GM23338 (cell line): ENCODE data around the gene HGF. TPM values are rescaled to one million over a fixed set of nuclear protein-coding genes. Genes with fewer than 3 reads are reported as not detected.

Experiments
- ATAC-seq: fragments of 200-7000 bp; cut with Tn5 transposase; 3 replicates; pipeline ENCODE4 v1.9.1; 2020
- DNase-seq: peaks from one replicate; pipeline ENCODE4 v3.0.0-alpha.2; 2015; ENCODE audit warnings: low spot score
- H2AFZ ChIP-seq: fragments of 200-600 bp; sonication (generic); 2 replicates; pipeline ENCODE4 v1.8.0; 2016; ENCODE audit warnings: antibody characterized with exemption, mild to moderate bottlenecking, moderate library complexity
- H3F3A ChIP-seq: fragments of 200-600 bp; sonication (generic); replicated peaks from 2 replicates; pipeline ENCODE4 v1.8.0; 2017; ENCODE audit warnings: antibody characterized with exemption, mixed run types, low read depth
- H3K27ac ChIP-seq: fragments of 200-600 bp; sonication (generic); 2 replicates; pipeline ENCODE4 v1.6.1; 2016; ENCODE audit warnings: low read depth
- H3K27me3 ChIP-seq: fragments of 200-600 bp; sonication (generic); 2 replicates; pipeline ENCODE4 v1.8.0; 2016; ENCODE audit warnings: mild to moderate bottlenecking, mixed run types, moderate library complexity; ENCODE audit not compliant: insufficient read depth
- H3K36me3 ChIP-seq: fragments of 200-600 bp; sonication (generic); 2 replicates; pipeline ENCODE4 v1.8.0; 2016; ENCODE audit warnings: mild to moderate bottlenecking; ENCODE audit not compliant: insufficient read depth
- H3K4me1 ChIP-seq: fragments of 200-600 bp; sonication (generic); 2 replicates; pipeline ENCODE4 v1.8.0; 2016; ENCODE audit warnings: mild to moderate bottlenecking, moderate library complexity; ENCODE audit not compliant: insufficient read depth
- H3K4me2 ChIP-seq: fragments of 200-600 bp; sonication (generic); 2 replicates; pipeline ENCODE4 v1.7.1; 2017; ENCODE audit warnings: mixed run types
- H3K4me3 ChIP-seq: fragments of 200-600 bp; sonication (generic); 2 replicates; pipeline ENCODE4 v1.6.1; 2016; ENCODE audit warnings: mixed run types
- H3K79me2 ChIP-seq: fragments of 200-600 bp; sonication (generic); replicated peaks from 2 replicates; pipeline ENCODE4 v1.8.0; 2017; ENCODE audit warnings: mild to moderate bottlenecking; ENCODE audit not compliant: insufficient read depth
- H3K9me2 ChIP-seq: fragments of 200-600 bp; sonication (generic); 2 replicates; pipeline ENCODE4 v1.8.0; 2017; ENCODE audit not compliant: insufficient read depth
- H4K20me1 ChIP-seq: fragments of 200-600 bp; sonication (generic); replicated peaks from 2 replicates; pipeline ENCODE4 v1.8.0; 2017; ENCODE audit warnings: mild to moderate bottlenecking; ENCODE audit not compliant: insufficient read depth
- H3K27ac Mint-ChIP-seq: 2 replicates; pipeline ENCODE4 v1.8.0; 2020; ENCODE audit warnings: inconsistent platforms, mild to moderate bottlenecking, moderate library complexity, mixed read lengths
- H3K27me3 Mint-ChIP-seq: 3 replicates; pipeline ENCODE4 v1.8.0; 2022; ENCODE audit warnings: low read depth, mild to moderate bottlenecking, moderate library complexity, mixed read lengths, inconsistent platforms; ENCODE audit not compliant: insufficient read depth, poor library complexity
- H3K36me3 Mint-ChIP-seq: 3 replicates; pipeline ENCODE4 v1.8.0; 2021; ENCODE audit warnings: low read depth, mild to moderate bottlenecking, inconsistent platforms, moderate library complexity, mixed read lengths
- H3K4me1 Mint-ChIP-seq: 3 replicates; pipeline ENCODE4 v1.8.0; 2020; ENCODE audit warnings: mild to moderate bottlenecking, inconsistent platforms, mixed read lengths
- H3K4me3 Mint-ChIP-seq: 3 replicates; pipeline ENCODE4 v1.8.0; 2021; ENCODE audit warnings: moderate library complexity, mild to moderate bottlenecking, inconsistent platforms, mixed read lengths
- H3K9me3 Mint-ChIP-seq: 3 replicates; pipeline ENCODE4 v1.8.0; 2020; ENCODE audit warnings: moderate library complexity, mild to moderate bottlenecking, inconsistent platforms, mixed read lengths
- CREB1 ChIP-seq: fragments of 250-450 bp; sonication (Bioruptor Pico); IDR thresholded peaks from 2 replicates; pipeline ENCODE4 v1.5.0; 2020; ENCODE audit warnings: low read depth, mild to moderate bottlenecking, moderate library complexity
- CTCF ChIP-seq, 2 experiments: fragments of 200-600 bp in 1 of 2; sonication (generic) in 1 of 2; conservative IDR thresholded peaks; 2 replicates each; pipeline versions ENCODE4 v1.5.1 to v1.6.1; 2016 to 2017; ENCODE audit warnings: antibody characterized with exemption in 2 of 2, low read depth in 2 of 2, mild to moderate bottlenecking in 2 of 2, moderate library complexity in 1 of 2
- EZH2 ChIP-seq: fragments of 200-600 bp; sonication (generic); IDR thresholded peaks from one replicate; pipeline ENCODE4 v1.8.0; 2017; ENCODE audit warnings: antibody characterized with exemption, mild to moderate bottlenecking, low read depth; ENCODE audit not compliant: unreplicated experiment
- EZH2phosphoT487 ChIP-seq: fragments of 200-600 bp; sonication (generic); IDR thresholded peaks from one replicate; pipeline ENCODE4 v1.8.1; 2018; ENCODE audit warnings: antibody characterized with exemption; ENCODE audit not compliant: unreplicated experiment
- JUNB ChIP-seq: IDR thresholded peaks from one replicate; pipeline ENCODE4 v1.6.1; 2016; ENCODE audit warnings: antibody characterized with exemption; ENCODE audit not compliant: unreplicated experiment
- NANOG ChIP-seq: IDR thresholded peaks from 2 replicates; pipeline ENCODE4 v1.6.1; 2016; ENCODE audit warnings: antibody characterized with exemption, borderline replicate concordance
- POLR2AphosphoS5 ChIP-seq: IDR thresholded peaks from 2 replicates; pipeline ENCODE4 v1.6.1; 2016; ENCODE audit warnings: antibody characterized with exemption, low read depth
- STAT1 ChIP-seq: IDR thresholded peaks from one replicate; pipeline ENCODE4 v1.6.1; 2016; ENCODE audit warnings: antibody characterized with exemption; ENCODE audit not compliant: unreplicated experiment
- ZNF114 ChIP-seq: fragments of 250-450 bp; sonication (Bioruptor Pico); IDR thresholded peaks from 2 replicates; pipeline ENCODE4 v1.5.0; 2020; ENCODE audit warnings: mild to moderate bottlenecking, moderate library complexity
- ZNF331 ChIP-seq: fragments of 250-450 bp; sonication (Bioruptor Pico); IDR thresholded peaks from 2 replicates; pipeline ENCODE4 v1.5.0; 2020; ENCODE audit warnings: low read depth, mild to moderate bottlenecking, moderate library complexity
- polyA plus RNA-seq: library from polyadenylated mRNA; unstranded; fragments of >200 nt; fragmentation: Nextera tagmentation; extraction: Ambion mirVana; gene quantifications from 2 replicates; pipeline ENCODE4 v1.2.1, GENCODE V29; 2016
- total RNA-seq: library from RNA; depleted of rRNA; stranded (reverse); fragments of >200 nt; shearing (Covaris generic); gene quantifications from 2 replicates; pipeline ENCODE4 v1.2.3, GENCODE V29; 2014
- TF ChIP-seq, protein P1 (sequence below): fragments of 250-450 bp; sonication (Bioruptor Pico); IDR thresholded peaks from 2 replicates; pipeline ENCODE4 v1.5.0; 2020; ENCODE audit warnings: mild to moderate bottlenecking, moderate library complexity
- TF ChIP-seq, protein P2 (sequence below): IDR thresholded peaks from 2 replicates; pipeline ENCODE4 v1.6.1; 2016; ENCODE audit warnings: antibody characterized with exemption
- TF ChIP-seq, protein P3 (sequence below): IDR thresholded peaks from one replicate; pipeline ENCODE4 v1.6.1; 2018; ENCODE audit warnings: antibody characterized with exemption; ENCODE audit not compliant: unreplicated experiment

The HGF gene
- total and polyA plus RNA-seq, 2 experiments from 2014 or later, result 0.24 to 1.1 TPM

DNA sequence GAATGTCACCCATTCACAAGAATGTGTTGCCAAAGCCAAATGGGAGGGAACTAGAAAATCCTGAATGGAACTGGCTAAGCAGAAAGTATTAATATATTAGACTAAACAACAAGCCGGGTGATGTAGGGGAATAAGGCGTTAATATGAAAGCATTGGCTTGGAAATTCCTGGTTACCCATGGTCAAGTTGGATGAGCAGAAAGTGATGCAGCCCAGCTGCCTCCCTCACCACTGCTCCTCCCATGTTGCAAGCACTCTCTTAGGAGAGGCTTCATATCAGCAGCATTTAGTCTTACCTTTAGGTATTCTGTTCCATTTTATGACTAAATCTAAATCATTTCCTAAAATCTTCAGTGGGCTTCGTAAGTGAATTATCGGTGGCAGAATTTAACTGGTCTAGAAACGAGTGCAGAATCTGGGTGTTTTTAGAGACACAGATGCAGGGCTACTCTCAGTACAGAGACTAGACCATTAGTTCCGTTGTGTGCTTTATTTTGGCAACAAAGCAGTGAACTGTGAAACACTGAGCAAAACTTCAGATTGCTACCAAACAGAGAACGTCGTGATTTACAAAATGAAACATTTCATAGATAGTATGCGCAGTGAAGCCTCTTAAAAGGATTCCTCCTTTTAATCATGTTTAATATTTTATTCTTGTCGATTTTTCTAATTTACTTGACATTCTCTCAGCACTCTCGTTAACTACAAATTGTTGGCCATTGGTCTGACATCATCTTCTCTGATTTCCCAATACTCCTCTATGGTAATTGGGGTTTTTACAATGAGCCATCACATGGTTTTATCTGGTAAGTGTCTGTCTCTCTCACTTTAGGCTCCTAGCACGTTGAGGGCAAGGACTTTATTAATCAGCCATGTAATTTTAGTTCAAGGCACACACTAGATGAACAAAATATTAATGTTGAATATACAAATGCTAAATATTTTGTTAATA lies 22.0 kb upstream of the HGF start:
- Mint-ChIP-seq H3K27ac (no peak overlapping the region), H3K4me3 (no peak overlapping the region), H3K27me3 (peaks cover 3% of the 10 kb centered on the region), H3K4me1 (peaks cover 19% of the 10 kb centered on the region), H3K36me3 (no peaks in the 10 kb centered on the region), H3K9me3 (no peaks in the 10 kb centered on the region)
- Histone ChIP-seq H4K20me1 (no peaks in the 10 kb centered on the region), H3K4me2 (no peak overlapping the region), H3K9me2 (no peaks in the 10 kb centered on the region), H3K36me3 (no peaks in the 10 kb centered on the region), H3K27me3 (no peaks in the 10 kb centered on the region), H3F3A (no peaks in the 10 kb centered on the region), H3K4me1 (peaks cover 8% of the 10 kb centered on the region; the same call in 1 of the 2 replicates), H3K79me2 (no peaks in the 10 kb centered on the region), H3K27ac (no peak overlapping the region), H3K4me3 (no peak overlapping the region), H2AFZ (peak overlapping the region; percentile 39; the same call in 1 of the 2 replicates)
- TF ChIP-seq ZNF114 (CRISPR knock-in tag) (no peak), EZH2phosphoT487 (no peak), ZNF331 (CRISPR knock-in tag) (no peak), CREB1 (CRISPR knock-in tag) (no peak), JUNB (no peak), CTCF (conservative IDR thresholded peaks at IDR 0.05; ENCODE audit: low read depth in 2 of 2) (no peak), EZH2 (no peak), STAT1 (no peak), NANOG (no peak), POLR2AphosphoS5 (no peak)
- TF ChIP-seq, protein P1, sequence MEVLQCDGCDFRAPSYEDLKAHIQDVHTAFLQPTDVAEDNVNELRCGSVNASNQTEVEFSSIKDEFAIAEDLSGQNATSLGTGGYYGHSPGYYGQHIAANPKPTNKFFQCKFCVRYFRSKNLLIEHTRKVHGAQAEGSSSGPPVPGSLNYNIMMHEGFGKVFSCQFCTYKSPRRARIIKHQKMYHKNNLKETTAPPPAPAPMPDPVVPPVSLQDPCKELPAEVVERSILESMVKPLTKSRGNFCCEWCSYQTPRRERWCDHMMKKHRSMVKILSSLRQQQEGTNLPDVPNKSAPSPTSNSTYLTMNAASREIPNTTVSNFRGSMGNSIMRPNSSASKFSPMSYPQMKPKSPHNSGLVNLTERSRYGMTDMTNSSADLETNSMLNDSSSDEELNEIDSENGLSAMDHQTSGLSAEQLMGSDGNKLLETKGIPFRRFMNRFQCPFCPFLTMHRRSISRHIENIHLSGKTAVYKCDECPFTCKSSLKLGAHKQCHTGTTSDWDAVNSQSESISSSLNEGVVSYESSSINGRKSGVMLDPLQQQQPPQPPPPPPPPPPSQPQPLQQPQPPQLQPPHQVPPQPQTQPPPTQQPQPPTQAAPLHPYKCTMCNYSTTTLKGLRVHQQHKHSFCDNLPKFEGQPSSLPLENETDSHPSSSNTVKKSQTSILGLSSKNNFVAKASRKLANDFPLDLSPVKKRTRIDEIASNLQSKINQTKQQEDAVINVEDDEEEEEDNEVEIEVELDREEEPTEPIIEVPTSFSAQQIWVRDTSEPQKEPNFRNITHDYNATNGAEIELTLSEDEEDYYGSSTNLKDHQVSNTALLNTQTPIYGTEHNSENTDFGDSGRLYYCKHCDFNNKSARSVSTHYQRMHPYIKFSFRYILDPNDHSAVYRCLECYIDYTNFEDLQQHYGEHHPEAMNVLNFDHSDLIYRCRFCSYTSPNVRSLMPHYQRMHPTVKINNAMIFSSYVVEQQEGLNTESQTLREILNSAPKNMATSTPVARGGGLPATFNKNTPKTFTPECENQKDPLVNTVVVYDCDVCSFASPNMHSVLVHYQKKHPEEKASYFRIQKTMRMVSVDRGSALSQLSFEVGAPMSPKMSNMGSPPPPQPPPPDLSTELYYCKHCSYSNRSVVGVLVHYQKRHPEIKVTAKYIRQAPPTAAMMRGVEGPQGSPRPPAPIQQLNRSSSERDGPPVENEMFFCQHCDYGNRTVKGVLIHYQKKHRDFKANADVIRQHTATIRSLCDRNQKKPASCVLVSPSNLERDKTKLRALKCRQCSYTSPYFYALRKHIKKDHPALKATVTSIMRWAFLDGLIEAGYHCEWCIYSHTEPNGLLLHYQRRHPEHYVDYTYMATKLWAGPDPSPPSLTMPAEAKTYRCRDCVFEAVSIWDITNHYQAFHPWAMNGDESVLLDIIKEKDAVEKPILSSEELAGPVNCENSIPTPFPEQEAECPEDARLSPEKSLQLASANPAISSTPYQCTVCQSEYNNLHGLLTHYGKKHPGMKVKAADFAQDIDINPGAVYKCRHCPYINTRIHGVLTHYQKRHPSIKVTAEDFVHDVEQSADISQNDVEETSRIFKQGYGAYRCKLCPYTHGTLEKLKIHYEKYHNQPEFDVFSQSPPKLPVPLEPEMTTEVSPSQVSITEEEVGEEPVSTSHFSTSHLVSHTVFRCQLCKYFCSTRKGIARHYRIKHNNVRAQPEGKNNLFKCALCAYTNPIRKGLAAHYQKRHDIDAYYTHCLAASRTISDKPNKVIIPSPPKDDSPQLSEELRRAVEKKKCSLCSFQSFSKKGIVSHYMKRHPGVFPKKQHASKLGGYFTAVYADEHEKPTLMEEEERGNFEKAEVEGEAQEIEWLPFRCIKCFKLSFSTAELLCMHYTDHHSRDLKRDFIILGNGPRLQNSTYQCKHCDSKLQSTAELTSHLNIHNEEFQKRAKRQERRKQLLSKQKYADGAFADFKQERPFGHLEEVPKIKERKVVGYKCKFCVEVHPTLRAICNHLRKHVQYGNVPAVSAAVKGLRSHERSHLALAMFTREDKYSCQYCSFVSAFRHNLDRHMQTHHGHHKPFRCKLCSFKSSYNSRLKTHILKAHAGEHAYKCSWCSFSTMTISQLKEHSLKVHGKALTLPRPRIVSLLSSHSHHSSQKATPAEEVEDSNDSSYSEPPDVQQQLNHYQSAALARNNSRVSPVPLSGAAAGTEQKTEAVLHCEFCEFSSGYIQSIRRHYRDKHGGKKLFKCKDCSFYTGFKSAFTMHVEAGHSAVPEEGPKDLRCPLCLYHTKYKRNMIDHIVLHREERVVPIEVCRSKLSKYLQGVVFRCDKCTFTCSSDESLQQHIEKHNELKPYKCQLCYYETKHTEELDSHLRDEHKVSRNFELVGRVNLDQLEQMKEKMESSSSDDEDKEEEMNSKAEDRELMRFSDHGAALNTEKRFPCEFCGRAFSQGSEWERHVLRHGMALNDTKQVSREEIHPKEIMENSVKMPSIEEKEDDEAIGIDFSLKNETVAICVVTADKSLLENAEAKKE (CRISPR knock-in tag), result no peak
- TF ChIP-seq, protein P2, sequence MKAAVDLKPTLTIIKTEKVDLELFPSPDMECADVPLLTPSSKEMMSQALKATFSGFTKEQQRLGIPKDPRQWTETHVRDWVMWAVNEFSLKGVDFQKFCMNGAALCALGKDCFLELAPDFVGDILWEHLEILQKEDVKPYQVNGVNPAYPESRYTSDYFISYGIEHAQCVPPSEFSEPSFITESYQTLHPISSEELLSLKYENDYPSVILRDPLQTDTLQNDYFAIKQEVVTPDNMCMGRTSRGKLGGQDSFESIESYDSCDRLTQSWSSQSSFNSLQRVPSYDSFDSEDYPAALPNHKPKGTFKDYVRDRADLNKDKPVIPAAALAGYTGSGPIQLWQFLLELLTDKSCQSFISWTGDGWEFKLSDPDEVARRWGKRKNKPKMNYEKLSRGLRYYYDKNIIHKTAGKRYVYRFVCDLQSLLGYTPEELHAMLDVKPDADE, result no peak
- TF ChIP-seq, protein P3, sequence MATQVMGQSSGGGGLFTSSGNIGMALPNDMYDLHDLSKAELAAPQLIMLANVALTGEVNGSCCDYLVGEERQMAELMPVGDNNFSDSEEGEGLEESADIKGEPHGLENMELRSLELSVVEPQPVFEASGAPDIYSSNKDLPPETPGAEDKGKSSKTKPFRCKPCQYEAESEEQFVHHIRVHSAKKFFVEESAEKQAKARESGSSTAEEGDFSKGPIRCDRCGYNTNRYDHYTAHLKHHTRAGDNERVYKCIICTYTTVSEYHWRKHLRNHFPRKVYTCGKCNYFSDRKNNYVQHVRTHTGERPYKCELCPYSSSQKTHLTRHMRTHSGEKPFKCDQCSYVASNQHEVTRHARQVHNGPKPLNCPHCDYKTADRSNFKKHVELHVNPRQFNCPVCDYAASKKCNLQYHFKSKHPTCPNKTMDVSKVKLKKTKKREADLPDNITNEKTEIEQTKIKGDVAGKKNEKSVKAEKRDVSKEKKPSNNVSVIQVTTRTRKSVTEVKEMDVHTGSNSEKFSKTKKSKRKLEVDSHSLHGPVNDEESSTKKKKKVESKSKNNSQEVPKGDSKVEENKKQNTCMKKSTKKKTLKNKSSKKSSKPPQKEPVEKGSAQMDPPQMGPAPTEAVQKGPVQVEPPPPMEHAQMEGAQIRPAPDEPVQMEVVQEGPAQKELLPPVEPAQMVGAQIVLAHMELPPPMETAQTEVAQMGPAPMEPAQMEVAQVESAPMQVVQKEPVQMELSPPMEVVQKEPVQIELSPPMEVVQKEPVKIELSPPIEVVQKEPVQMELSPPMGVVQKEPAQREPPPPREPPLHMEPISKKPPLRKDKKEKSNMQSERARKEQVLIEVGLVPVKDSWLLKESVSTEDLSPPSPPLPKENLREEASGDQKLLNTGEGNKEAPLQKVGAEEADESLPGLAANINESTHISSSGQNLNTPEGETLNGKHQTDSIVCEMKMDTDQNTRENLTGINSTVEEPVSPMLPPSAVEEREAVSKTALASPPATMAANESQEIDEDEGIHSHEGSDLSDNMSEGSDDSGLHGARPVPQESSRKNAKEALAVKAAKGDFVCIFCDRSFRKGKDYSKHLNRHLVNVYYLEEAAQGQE, result no peak
- ATAC-seq (no peak), DNase-seq (no peak)
